Endothelial cell of umbilical vein (primary cell): ENCODE data around the gene DIP2B. TPM values are rescaled to one million over a fixed set of nuclear protein-coding genes. Genes with fewer than 3 reads are reported as not detected.

ENCODE experiments used
- BruUV-seq: library from RNA; stranded (reverse); fragments of 400-500 nt; replicated peaks from 2 replicates; lab custom pipeline; 2021; lab: Mats Ljungman, UMichigan
- CTCF ChIA-PET: fragments of 300-600, 350-600 bp; sonication (Branson Sonifier 250); formaldehyde crosslinking; loops from one replicate; lab custom pipeline; 2021; ENCODE audit warnings: antibody characterized with exemption, inconsistent platforms; lab: Charles Lee
- POLR2A ChIA-PET: fragments of 300-600, 350-600 bp; sonication (Branson Sonifier 250); formaldehyde crosslinking; loops from one replicate; lab custom pipeline; 2021; ENCODE audit warnings: antibody characterized with exemption, inconsistent platforms; lab: Charles Lee
- DNase-seq: peaks from one replicate; pipeline ENCODE4 v3.0.0-alpha.2; 2011; ENCODE audit warnings: low read depth, low spot score
- FAIRE-seq: peaks from 2 replicates; lab custom pipeline; 2011; peaks lifted over from hg19 to GRCh38; lab: Jason Lieb, UNC
- H2AFZ ChIP-seq: 2 replicates; pipeline ENCODE4 v1.6.0; 2012; ENCODE audit warnings: low read depth, low read length, control low read depth, inconsistent platforms
- H3K27ac ChIP-seq: 2 replicates; pipeline ENCODE4 v1.5.1; 2011; ENCODE audit warnings: low read depth, mild to moderate bottlenecking, control low read depth, low read length, moderate library complexity; ENCODE audit not compliant: insufficient read depth
- H3K27me3 ChIP-seq, 2 experiments: 2 replicates each; pipeline versions ENCODE4 v1.6.0 to v1.6.1; 2011; ENCODE audit warnings: low read length in 2 of 2, mixed read lengths in 1 of 2; ENCODE audit not compliant: control insufficient read depth in 2 of 2, insufficient read depth in 2 of 2
- H3K36me3 ChIP-seq, 2 experiments: 2 replicates in 1 of 2; 3 replicates in 1 of 2; pipeline ENCODE4 v1.5.1; 2011; ENCODE audit warnings: low read length in 2 of 2, mild to moderate bottlenecking in 1 of 2, moderate library complexity in 1 of 2; ENCODE audit not compliant: control insufficient read depth in 2 of 2, insufficient read depth in 2 of 2; ENCODE audit errors: extremely low read depth in 1 of 2
- H3K4me1 ChIP-seq: 3 replicates; pipeline ENCODE4 v1.5.1; 2011; ENCODE audit warnings: mild to moderate bottlenecking, low read length; ENCODE audit not compliant: control insufficient read depth, insufficient read depth; ENCODE audit errors: extremely low read depth
- H3K4me2 ChIP-seq: 2 replicates; pipeline ENCODE4 v1.6.1; 2011; ENCODE audit warnings: low read length, control low read depth, mixed read lengths; ENCODE audit not compliant: insufficient read depth
- H3K4me3 ChIP-seq, 3 experiments: fragments of 200-600 bp in 1 of 3; sonication (generic), shearing (Covaris generic) in 1 of 3; replicated peaks in 1 of 3; 2 replicates each; pipeline ENCODE4 v1.5.1; 2011 to 2016; ENCODE audit warnings: control low read depth in 3 of 3, low read length in 3 of 3, mild to moderate bottlenecking in 2 of 3, inconsistent platforms in 1 of 3, low read depth in 1 of 3, moderate library complexity in 1 of 3; ENCODE audit not compliant: insufficient read depth in 1 of 3
- H3K79me2 ChIP-seq: 2 replicates; pipeline ENCODE4 v1.6.0; 2012; ENCODE audit warnings: low read length, inconsistent platforms; ENCODE audit not compliant: control insufficient read depth, insufficient read depth
- H3K9ac ChIP-seq: replicated peaks from 2 replicates; pipeline ENCODE3; 2011; ENCODE audit warnings: low read length, control low read depth; ENCODE audit not compliant: insufficient read depth; ENCODE audit errors: extremely low read depth
- H3K9me1 ChIP-seq: replicated peaks from 3 replicates; pipeline ENCODE4 v1.6.0; 2011; ENCODE audit warnings: mild to moderate bottlenecking, low read length; ENCODE audit not compliant: control insufficient read depth, insufficient read depth; ENCODE audit errors: extremely low read depth
- H3K9me3 ChIP-seq: replicated peaks from 2 replicates; pipeline ENCODE4 v1.5.1; 2012; ENCODE audit warnings: low read length, inconsistent platforms; ENCODE audit not compliant: control insufficient read depth, insufficient read depth
- H4K20me1 ChIP-seq: replicated peaks from 2 replicates; pipeline ENCODE3; 2011; ENCODE audit warnings: mild to moderate bottlenecking, low read length; ENCODE audit not compliant: control insufficient read depth, insufficient read depth; ENCODE audit errors: extremely low read depth
- EZH2 ChIP-seq: IDR thresholded peaks from 2 replicates; pipeline ENCODE4 v1.6.1; 2012; ENCODE audit warnings: borderline replicate concordance, low read depth, mild to moderate bottlenecking, moderate library complexity, low read length, inconsistent platforms; ENCODE audit not compliant: severe bottlenecking
- FOS ChIP-seq: IDR thresholded peaks from 2 replicates; pipeline ENCODE4 v1.6.1; 2011; ENCODE audit warnings: mild to moderate bottlenecking, low read length, moderate library complexity, borderline replicate concordance; ENCODE audit not compliant: insufficient read depth
- GATA2 ChIP-seq: IDR thresholded peaks from 2 replicates; pipeline ENCODE4 v1.7.0; 2011; ENCODE audit warnings: low read depth, mild to moderate bottlenecking, moderate library complexity, mixed read lengths, low read length; ENCODE audit not compliant: insufficient read length, insufficient read depth
- JUN ChIP-seq: IDR thresholded peaks from 2 replicates; pipeline ENCODE4 v1.6.1; 2011; ENCODE audit warnings: borderline replicate concordance, low read depth; ENCODE audit not compliant: insufficient read length, insufficient read depth
- MYC ChIP-seq: IDR thresholded peaks from one replicate; pipeline ENCODE4 v1.6.1; 2011; ENCODE audit warnings: mild to moderate bottlenecking, low read depth, low read length
- POLR2A ChIP-seq: IDR thresholded peaks from 2 replicates; pipeline ENCODE4 v1.6.1; 2012; ENCODE audit warnings: low read depth, mild to moderate bottlenecking, control low read depth, low read length
- POLR2AphosphoS5 ChIP-seq: IDR thresholded peaks from 2 replicates; pipeline ENCODE4 v1.6.1; 2012; ENCODE audit warnings: low read depth, mild to moderate bottlenecking, control low read depth, low read length, moderate library complexity; ENCODE audit not compliant: insufficient read depth
- dilution Hi-C: fragments of 300-500 bp; cut with MboI; formaldehyde crosslinking; loops from one replicate; pipeline ENCODE4 v1.15.0; 2019; ENCODE audit warnings: low sequenced_read_pairs; ENCODE audit not compliant: extremely low pct_ligation_motif_present
- intact Hi-C: fragments of 100-400 bp; cut with micrococcal nuclease; formaldehyde crosslinking; loops from one replicate; pipeline ENCODE4 v1.10.0; 2022
- polyA plus RNA-seq, 4 experiments: library from polyadenylated mRNA; depleted of rRNA in 3 of 4; stranded (reverse) in 3 of 4; unstranded in 1 of 4; fragments of >200 nt; gene quantifications; 2 replicates each; pipeline versions ENCODE4 v1.2.1 to v1.2.3, GENCODE V29; 2011 to 2012; ENCODE audit warnings: missing spikeins in 1 of 4
- total RNA-seq: library from RNA; stranded (reverse); gene quantifications from 2 replicates; pipeline ENCODE4 v1.2.3, GENCODE V29; 2021
- TF ChIP-seq, protein P1 (sequence below), 2 donors: IDR thresholded peaks; 1 replicate in 1 of 2; 2 replicates in 1 of 2; pipeline ENCODE4 v1.5.1; 2011; ENCODE audit warnings: low read length in 2 of 2, mild to moderate bottlenecking in 2 of 2, moderate library complexity in 2 of 2, control low read depth in 1 of 2, inconsistent platforms in 1 of 2, low read depth in 1 of 2; ENCODE audit not compliant: insufficient read depth in 1 of 2; ENCODE audit errors: extremely low read depth in 1 of 2
- TF ChIP-seq, protein P2 (sequence below): IDR thresholded peaks from 2 replicates; pipeline ENCODE4 v1.6.1; 2011; ENCODE audit not compliant: insufficient read depth, insufficient read length

DIP2B gene
- total and polyA plus RNA-seq, 2 donors (not counting 3 experiments of a cell fraction or from before 2014, with no cell fraction given), result 14.5 to 28.0 TPM

DNA sequence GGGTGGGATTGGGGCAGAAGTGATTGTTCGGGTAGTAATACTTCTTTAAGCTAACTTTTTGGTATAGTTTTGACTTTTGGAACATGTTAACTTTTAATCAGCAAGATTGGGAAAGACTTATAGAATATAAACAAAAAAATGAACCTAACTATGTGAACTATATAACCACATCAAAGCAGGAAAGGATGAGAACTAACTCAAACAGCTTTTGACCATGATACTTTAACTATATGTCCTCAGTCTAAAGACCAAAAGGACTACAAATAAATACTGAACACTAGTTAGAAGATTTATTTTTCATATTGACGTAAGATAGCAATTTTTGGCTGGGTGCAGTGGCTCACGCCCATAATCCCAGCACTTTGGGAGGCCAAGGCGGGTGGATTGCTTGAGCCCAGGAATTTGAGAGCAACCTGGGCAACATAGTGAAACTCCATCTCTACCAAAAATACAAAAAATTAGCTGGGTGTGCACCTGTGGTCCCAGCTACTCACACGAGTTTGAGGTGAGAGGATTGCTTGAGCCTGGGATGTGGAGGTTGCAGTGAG is 150.7 kb downstream of the DIP2B start:
- H3K9me3 ChIP-seq, result no peaks in the 10 kb centered on the region
- no peak overlapping the region for H2AFZ ChIP-seq
- no peaks in the 10 kb centered on the region for H3K9me1 ChIP-seq
- no peaks in the 10 kb centered on the region for H3K27me3 ChIP-seq
- H4K20me1 ChIP-seq, result no peaks in the 10 kb centered on the region
- dilution Hi-C loops (no loop called here), intact Hi-C loops (no loop called here)
- POLR2A ChIA-PET, result no interaction called here
- no peak overlapping the region for H3K9ac ChIP-seq
- DNase-seq (no peak), FAIRE-seq (no peak)
- no peaks in the 10 kb centered on the region for H3K36me3 ChIP-seq
- no TSS peak for BruUV-seq
- H3K4me3 ChIP-seq, result no peak overlapping the region
- no peaks in the 10 kb centered on the region for H3K79me2 ChIP-seq
- no peak overlapping the region for H3K4me2 ChIP-seq
- CTCF ChIA-PET, result interaction anchor here (1.3 to 1.6 kb wide), 2 partner anchors 9 to 12 kb away, joined by 3 to 5 read pairs; no protein-coding TSS in a partner anchor
- H3K4me1 ChIP-seq, result peaks cover 3% of the 10 kb centered on the region
- H3K27ac ChIP-seq, result no peak overlapping the region
- TF ChIP-seq, protein P1, sequence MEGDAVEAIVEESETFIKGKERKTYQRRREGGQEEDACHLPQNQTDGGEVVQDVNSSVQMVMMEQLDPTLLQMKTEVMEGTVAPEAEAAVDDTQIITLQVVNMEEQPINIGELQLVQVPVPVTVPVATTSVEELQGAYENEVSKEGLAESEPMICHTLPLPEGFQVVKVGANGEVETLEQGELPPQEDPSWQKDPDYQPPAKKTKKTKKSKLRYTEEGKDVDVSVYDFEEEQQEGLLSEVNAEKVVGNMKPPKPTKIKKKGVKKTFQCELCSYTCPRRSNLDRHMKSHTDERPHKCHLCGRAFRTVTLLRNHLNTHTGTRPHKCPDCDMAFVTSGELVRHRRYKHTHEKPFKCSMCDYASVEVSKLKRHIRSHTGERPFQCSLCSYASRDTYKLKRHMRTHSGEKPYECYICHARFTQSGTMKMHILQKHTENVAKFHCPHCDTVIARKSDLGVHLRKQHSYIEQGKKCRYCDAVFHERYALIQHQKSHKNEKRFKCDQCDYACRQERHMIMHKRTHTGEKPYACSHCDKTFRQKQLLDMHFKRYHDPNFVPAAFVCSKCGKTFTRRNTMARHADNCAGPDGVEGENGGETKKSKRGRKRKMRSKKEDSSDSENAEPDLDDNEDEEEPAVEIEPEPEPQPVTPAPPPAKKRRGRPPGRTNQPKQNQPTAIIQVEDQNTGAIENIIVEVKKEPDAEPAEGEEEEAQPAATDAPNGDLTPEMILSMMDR (IDR thresholded peaks at IDR 0.05; ENCODE audit: extremely low read depth in 1 of 2, insufficient read depth in 1 of 2, low read depth in 1 of 2, low read length in 2 of 2), result no peak
- TF ChIP-seq JUN (no peak), MYC (no peak), POLR2AphosphoS5 (no peak), POLR2A (no peak), EZH2 (no peak), FOS (no peak), GATA2 (no peak)
- TF ChIP-seq, protein P2, sequence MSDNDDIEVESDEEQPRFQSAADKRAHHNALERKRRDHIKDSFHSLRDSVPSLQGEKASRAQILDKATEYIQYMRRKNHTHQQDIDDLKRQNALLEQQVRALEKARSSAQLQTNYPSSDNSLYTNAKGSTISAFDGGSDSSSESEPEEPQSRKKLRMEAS, result no peak
